Vagina (tissue), 2 donors: ENCODE data around the gene TMEM236.

Experiments used
- CTCF ChIP-seq, 3 experiments: fragments of 450-650 bp in 2 of 3; fragments of 200-600 bp in 1 of 3; sonication (generic) in 1 of 3; IDR thresholded peaks; one replicate each; pipeline ENCODE4 v1.5.1; 2017 to 2019; ENCODE audit warnings: antibody characterized with exemption in 3 of 3, mild to moderate bottlenecking in 2 of 3, moderate library complexity in 2 of 3
- POLR2A ChIP-seq, 2 donors: fragments of 450-650 bp; IDR thresholded peaks; one replicate each; pipeline ENCODE4 v1.6.1; 2017; ENCODE audit warnings: antibody characterized with exemption in 2 of 2, mild to moderate bottlenecking in 2 of 2, moderate library complexity in 2 of 2

GRCh38 chr10:17842641-17843040 lies 90.6 kb downstream of the TMEM236 start:
- TF ChIP-seq CTCF (IDR thresholded peaks at IDR 0.05) (no peak), POLR2A (IDR thresholded peaks at IDR 0.05) (no peak)
